HG02973 (cell line): ENCODE data around the gene CFAP90.

Source experiments
- ATAC-seq: cut with Tn5 transposase; IDR thresholded peaks from one replicate; pipeline ENCODE4 v1.9.1; 2021; ENCODE audit warnings: moderate library complexity; ENCODE audit not compliant: unreplicated experiment

The CFAP90 gene, protein sequence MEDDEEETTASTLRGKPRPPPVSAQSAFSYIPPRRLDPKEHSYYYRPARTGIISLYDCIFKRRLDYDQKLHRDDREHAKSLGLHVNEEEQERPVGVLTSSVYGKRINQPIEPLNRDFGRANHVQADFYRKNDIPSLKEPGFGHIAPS

GRCh38 chr5:7850395-7851239, at the start of gene CFAP90:
TSS of gene CFAP90 (minus strand) at chr5:7851133. CDS start at chr5:7851021, 112 bp downstream.
- ATAC-seq: no peak

GRCh38 chr5:7897014-7897600, 46.2 kb upstream of the CFAP90 start:
- peak; percentile 51 for ATAC-seq

DNA sequence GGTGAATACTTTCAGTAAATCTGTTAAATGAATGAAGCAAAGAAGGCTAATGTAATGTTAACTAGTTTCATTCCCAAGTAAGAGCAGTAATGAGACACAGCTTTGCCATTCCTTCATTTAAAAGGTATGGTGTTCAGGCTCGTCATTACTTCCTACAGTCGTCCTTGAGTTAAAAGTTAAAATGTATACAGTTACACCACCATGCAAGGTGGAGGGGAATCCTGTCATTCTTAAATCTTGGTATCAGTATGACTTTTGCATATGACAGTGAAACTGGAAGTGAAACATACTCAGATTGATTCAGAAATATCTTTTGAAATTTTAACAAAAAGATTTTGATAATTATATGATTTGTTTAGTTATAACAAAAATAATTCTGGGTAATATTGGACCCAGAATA, 43.9 kb upstream of the CFAP90 start:
- peak; percentile 98 for ATAC-seq

DNA sequence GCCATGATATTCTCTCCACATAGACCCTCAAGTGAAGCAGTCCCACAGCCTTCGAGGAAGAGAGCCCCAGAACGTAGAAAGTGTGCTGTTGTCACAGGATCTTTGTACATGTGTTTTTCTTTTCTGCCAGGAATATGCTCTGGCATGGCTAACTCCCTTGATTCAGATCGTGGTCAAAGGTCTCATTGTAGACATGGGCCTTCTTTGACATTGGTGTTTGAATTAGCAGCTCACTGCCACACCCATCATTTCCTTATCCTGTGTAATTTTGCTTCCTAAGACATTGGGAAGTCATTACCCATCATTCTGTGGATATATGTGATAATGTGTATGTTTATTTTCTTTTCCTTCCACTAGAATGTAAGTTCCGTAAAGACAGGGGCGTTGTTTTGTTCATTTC, 43.5 kb upstream of the CFAP90 start:
- no peak for ATAC-seq

DNA sequence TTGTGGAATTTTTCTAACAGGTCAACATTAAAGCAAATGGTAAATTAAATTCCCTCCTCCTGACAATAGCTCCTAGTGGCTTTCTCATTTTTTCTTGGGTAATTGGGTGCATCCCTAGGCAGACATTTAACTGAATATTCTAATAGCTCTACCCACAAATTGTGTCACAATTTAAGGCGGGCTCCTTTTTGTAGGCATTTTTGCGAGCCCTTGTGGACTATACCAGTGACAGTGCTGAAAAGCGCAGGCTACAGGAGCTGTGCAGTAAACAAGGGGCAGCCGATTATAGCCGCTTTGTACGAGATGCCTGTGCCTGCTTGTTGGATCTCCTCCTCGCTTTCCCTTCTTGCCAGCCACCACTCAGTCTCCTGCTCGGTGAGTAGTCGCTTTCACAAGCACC, 38.0 kb upstream of the CFAP90 start:
- ATAC-seq: no peak

DNA sequence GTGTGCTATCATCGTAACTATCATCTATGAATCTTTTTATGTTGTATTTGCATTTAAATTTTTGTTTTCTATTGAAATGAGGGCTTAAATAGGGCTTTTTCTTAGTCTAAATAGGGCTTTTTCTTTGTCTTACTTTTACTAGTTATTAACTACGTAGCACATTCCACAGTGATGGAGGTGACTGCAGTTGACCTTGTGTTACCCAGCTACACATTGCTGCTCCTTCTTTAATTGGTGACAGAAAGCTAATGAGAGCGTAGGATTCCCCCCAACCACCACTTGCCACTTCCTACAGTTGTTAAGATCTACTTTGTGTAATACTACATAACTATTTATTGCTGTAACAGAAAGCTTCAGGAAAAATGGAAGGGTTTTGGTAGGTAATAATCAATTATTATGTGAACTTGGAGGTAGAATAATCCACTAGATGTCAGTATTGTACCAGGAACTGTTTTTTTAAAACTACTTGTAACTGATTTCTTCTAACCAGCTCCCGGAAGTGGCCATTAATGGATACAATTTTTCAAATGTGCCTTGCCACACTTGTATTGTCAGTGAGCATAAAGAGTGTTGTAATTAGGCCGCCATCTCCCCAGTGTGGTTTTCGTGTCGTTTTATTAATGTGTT, 36.0 kb upstream of the CFAP90 start:
- peak; percentile 58 for ATAC-seq

DNA sequence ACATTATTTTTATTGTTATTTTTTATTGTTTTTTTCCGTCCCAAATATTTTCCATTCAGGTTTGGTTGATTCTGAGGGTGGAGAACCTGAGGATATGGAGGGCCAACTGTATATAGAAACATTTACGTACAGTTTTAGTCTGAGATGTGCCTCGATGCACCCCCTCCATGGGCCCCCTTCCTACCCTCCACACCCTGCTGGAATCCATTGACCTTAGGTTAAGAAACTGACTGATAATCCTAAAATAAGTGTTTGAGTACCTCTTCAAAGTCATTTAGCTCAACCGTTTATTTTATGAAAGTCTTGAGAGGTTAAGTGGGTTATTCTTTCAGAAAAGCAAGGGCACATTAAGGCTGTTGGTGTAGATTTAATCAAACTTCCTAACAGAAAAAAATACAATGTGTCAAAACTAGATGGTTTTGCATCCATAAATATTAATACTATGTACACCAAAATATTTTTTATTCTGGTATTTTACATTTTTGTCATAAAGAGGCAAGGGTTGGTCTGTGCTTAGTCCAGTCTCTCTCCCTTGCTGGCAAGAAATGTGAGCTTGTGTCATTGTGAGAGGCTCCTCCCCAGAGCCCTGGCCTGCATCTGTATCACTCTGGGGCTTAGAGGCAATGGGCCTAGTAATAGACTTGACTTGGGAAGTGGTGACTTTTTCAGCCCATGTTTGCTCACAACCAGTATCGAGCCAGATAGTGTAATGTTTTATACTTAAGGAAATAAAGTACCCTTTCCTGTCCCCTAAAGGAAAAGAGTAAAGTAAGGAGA, 33.7 kb upstream of the CFAP90 start:
- no peak for ATAC-seq

- ATAC-seq: no peak
Observed at GRCh38 chr5:7882926-7883325, 32.0 kb upstream of the CFAP90 start.

GRCh38 chr5:7881816-7882215, 30.9 kb upstream of the CFAP90 start:
- no peak for ATAC-seq

DNA sequence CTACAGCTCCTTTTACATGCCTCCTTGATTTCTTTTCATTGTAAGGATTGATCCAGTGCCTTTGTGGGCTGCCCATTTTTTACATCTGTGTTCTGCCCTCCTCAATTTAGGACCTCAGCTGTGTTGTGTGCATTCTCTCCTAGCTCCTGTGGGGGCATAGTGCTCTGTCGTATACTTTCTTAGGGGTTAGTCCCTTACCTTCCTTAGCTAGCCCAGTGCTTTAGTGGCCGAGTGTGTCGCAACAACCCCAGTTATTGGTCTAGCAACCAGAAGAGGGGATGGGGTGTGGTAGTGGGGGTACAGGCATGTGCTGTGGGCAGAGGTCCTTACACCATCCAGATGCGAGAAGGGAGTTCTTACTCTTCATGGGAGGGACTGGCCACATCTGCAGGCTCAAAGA, 30.2 kb upstream of the CFAP90 start:
- ATAC-seq: no peak

- ATAC-seq: peak; percentile 96
Observed at GRCh38 chr5:7878381-7878873, 27.5 kb upstream of the CFAP90 start.

- ATAC-seq: no peak
Observed at GRCh38 chr5:7877851-7878250, 26.9 kb upstream of the CFAP90 start.

- ATAC-seq: peak; percentile 69
Observed at GRCh38 chr5:7876867-7877266, 25.9 kb upstream of the CFAP90 start.

- ATAC-seq: no peak
Observed at GRCh38 chr5:7875151-7875550, 24.2 kb upstream of the CFAP90 start.

- ATAC-seq: no peak
Observed at GRCh38 chr5:7874639-7875038, 23.7 kb upstream of the CFAP90 start.

DNA sequence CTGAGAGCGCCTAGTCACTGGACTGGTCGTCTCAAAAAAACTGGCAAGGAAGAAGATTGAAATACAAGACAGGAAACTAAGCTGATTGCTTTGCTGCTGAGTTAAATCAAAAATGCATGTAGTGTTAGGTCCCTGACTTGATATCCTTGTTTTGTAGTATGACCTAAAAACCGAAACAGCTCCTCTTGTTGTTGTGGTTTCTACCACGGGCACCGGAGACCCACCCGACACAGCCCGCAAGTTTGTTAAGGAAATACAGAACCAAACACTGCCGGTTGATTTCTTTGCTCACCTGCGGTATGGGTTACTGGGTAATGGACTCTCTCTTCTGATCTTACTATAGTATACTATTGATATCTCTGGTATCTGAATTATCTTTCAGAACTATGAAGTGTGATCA, 22.3 kb upstream of the CFAP90 start:
- no peak for ATAC-seq

- ATAC-seq: no peak
Observed at GRCh38 chr5:7872517-7873130, 21.7 kb upstream of the CFAP90 start.

GRCh38 chr5:7871653-7872052, 20.7 kb upstream of the CFAP90 start:
- peak; percentile 30 for ATAC-seq

- peak; percentile 26 for ATAC-seq
Observed at GRCh38 chr5:7869474-7870136, 18.7 kb upstream of the CFAP90 start.
